ENCODE data around the gene UCK1.
A peak's percentile ranks its signal among the peaks of the same experiment; 100 is the strongest.
"Not testable (repeated sequence)": the region's sequence is repeated elsewhere in the genome, so short reads cannot be mapped to it uniquely, and the experiment has no call there.

UCK1 gene

DNA sequence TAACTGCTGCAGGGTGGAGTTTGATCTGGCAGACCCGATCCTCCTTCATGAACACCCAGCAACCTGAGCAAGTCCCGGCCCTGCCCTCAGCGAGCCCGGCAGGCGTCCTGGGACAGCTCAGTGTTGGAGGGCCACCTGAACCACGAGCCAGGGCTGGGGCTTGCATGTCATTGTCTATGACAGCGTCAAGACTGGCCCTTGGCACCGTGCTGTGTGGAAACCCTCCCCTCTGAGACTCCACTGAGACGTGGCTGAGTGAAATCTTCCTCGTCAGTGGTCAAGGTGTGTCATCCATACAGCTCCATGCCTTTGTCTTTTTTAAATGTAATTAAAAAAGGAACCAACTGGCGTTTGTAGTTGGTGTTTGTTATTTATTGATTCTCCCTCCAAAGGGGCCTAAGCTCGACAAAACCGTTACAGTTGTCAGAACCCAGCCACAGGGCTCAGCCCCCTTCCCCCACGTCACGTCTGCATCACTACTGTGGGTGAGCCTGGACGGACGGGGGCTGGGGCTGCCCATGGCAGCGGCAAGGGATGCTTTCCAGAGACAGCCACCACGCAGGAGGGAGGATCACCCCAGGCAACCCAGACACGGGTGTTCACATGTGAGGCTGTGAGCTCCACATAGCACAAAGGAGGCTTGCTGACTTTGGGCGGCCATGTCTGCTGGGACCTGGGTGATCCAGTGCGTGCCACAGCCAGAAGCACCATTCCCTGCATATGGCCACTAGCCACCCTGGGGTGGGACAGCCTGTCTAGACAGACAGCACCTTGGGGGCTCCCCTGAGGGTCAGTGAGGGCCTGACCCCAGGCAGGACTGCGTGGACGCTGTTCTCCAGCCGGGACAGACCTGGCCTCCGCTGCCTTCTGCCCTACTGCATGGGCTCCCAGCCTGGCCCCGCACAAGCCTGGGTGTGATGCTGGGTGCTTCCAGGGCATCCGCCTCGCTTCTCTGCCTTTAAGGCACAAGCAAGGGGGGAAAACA, 7.3 kb downstream of the UCK1 start:
- DNase-seq (ENCODE audit: low read depth in 3 of 3): no peak

GRCh38 chr9:131523086-131523388, 8.0 kb downstream of the UCK1 start:
- DNase-seq (ENCODE audit: low read depth in 3 of 3): no peak

GRCh38 chr9:131522257-131523085, 8.6 kb downstream of the UCK1 start:
- DNase-seq (ENCODE audit: low read depth in 3 of 3): no peak

GRCh38 chr9:131521822-131522221, 9.2 kb downstream of the UCK1 start:
- no peak for DNase-seq (ENCODE audit: low read depth in 3 of 3)

GRCh38 chr9:131521203-131521602, 9.9 kb downstream of the UCK1 start:
- DNase-seq (ENCODE audit: low read depth in 3 of 3): no peak

DNA sequence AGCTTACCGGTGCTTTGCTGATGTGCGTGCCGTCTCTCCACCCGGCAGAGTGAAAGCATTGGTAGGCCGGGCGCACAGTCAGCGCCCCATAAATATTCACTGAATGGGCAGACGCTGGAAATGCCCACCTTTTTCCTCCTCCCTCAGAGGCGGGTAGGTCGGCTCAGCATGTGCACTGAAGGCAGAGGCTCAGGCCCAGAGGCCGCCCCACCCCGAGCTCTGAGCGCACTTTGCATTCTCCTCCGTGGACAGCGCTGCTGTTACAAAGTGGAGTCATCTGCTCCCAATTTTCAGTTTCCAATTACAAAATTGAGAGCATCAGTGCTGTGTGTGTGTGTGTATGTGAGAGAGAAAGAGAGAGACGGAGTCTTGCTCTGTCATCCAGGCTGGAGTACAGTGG, 10.6 kb downstream of the UCK1 start:
- no peak for DNase-seq (ENCODE audit: low read depth in 3 of 3)

- DNase-seq (ENCODE audit: low read depth in 3 of 3): no peak
Observed at GRCh38 chr9:131518553-131518952, 12.5 kb downstream of the UCK1 start.

- no peak for DNase-seq (ENCODE audit: low read depth in 3 of 3)
Observed at GRCh38 chr9:131517761-131518190, 13.3 kb downstream of the UCK1 start.

- DNase-seq (ENCODE audit: low read depth in 3 of 3): no peak
Observed at GRCh38 chr9:131516930-131517329, 14.1 kb downstream of the UCK1 start.

GRCh38 chr9:131516100-131516499, 15.0 kb downstream of the UCK1 start:
- DNase-seq (ENCODE audit: low read depth in 3 of 3): no peak

DNA sequence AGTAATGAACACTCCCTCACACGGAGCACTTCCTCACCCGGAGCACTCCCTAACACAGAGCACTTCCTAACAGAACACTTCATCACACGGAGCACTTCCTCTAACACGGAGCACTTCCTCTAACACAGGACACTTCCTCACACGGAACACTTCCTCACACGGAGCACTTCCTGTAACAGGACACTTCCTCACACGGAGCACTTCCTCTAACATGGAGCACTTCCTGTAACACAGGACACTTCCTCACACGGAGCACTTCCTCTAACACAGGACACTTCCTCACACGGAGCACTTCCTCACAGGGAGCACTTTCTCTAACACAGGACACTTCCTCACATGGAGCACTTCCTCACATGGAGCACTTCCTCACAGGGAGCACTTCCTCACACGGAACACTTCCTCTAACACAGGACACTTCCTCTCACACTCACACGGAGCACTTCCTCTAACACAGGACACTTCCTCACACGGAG, 15.5 kb downstream of the UCK1 start:
- not testable (repeated sequence) for DNase-seq (ENCODE audit: low read depth in 3 of 3)

- no peak for DNase-seq (ENCODE audit: low read depth in 3 of 3)
Observed at GRCh38 chr9:131513177-131513576, 17.9 kb downstream of the UCK1 start.

- no peak for DNase-seq (ENCODE audit: low read depth in 3 of 3)
Observed at GRCh38 chr9:131511880-131512279, 19.2 kb downstream of the UCK1 start.

- DNase-seq (ENCODE audit: low read depth in 3 of 3): no peak
Observed at GRCh38 chr9:131511416-131511815, 19.6 kb downstream of the UCK1 start.

DNA sequence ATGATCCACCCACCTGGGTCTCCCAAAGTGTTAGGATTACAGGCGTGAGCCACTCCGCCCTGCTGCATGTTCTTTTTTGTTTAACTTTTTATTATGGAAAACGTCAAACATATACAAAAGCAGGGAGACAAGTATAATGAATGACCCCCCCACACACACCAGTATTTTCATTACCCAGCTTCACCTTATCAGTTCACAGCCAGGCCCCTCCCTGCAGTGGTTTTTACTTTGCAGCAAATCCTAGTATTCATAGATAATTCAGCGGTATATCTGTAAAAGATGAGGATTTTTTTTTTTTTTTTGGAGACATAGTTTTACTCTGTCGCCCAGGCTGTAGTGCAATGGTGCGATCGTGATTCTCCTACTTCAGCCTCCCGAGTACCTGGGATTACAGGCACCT, 26.1 kb downstream of the UCK1 start:
- no peak for DNase-seq (ENCODE audit: low read depth in 3 of 3)

DNA sequence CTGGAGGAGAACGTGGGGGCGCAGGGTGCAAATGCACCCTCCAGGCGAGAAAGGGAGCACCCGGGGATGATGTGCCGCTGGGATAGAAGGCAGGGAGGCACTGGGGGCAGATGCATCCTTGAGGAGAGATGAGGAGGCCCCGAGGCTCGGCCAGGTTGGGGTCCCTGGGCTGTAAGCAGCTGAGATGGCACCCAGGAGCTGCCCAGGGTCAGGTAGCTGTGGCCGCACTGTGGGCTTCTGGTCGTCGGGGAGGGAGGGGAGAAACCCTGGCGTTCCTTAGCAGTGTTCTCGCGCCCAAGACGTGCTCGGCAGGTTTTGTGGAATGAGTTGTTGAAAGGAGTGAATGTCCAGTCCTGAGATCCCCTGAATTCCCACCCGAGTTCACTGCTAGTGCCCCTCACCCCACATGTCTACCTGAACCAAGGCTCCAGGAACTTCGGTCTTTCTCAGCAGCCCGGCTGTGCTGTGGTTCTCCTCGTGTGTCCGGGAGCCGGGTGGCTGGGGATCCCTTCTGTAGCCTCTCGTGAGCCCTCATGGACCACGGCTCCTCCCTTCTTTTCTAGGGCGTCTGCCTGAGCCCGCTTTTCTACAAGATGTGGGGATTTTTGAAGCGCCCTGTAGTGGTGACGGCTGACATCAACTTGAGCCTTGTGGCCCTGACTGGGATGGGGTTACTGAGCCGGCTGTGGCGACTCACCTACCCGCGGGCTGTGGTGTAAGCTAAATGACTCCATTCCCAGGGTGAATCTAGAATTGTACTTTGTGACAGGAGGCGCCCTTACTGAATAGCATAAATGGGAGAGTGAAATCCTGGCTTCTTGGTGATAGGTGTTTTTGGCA, 27.2 kb downstream of the UCK1 start:
- DNase-seq (ENCODE audit: low read depth in 3 of 3): peak in 2 of 3 experiments; percentile 19 to 22

DNA sequence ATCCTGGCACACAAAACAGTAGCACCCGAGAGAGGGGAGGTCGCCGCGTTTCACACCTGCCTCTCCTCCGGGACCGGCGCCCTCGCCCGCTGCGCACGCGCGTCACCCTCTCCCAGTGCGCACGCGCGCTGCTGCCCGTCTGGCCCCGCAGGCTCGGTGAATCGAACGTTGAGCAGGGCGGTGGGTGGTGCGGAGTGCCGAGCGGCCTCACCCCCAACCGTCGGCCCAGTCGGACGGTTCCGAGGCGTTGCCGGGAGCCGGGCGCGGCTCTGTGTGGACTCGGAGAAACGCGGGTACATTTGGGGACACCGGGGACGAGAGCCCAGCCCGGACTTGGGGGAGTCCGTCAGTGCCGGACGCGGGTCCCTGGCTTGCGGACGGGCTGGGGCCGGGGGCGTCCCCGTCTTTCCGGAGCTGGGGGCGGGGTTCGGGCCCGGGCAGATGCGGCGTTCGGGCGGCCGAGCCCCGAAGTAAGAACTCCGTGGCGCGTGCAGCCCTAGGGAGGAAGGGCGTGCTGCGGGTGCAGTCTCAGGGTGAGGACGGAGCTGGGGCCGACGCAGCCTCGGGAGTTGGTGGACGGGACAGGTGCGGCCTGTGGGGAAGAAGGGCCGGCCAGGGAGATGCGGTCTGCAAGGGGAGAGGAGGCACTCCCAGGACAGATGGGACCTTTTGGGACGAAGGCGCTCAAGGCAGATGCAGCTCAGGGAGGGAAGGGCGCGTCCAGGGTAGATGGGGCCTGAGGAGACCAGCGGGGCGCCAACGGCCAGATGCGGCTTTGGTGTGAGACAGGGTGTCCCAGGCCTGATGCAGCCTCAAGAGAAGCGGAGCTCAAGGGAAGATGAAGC, 28.1 kb downstream of the UCK1 start, which contains the start of gene POMT1:
Gene POMT1, plus strand, starts transcription at position 138 of the 845 bp plus-strand sequence. CDS start 1,301 bp downstream, outside the sequence.
- peak; percentile 80 to 82 (median 82) for DNase-seq (ENCODE audit: low read depth in 3 of 3)

DNA sequence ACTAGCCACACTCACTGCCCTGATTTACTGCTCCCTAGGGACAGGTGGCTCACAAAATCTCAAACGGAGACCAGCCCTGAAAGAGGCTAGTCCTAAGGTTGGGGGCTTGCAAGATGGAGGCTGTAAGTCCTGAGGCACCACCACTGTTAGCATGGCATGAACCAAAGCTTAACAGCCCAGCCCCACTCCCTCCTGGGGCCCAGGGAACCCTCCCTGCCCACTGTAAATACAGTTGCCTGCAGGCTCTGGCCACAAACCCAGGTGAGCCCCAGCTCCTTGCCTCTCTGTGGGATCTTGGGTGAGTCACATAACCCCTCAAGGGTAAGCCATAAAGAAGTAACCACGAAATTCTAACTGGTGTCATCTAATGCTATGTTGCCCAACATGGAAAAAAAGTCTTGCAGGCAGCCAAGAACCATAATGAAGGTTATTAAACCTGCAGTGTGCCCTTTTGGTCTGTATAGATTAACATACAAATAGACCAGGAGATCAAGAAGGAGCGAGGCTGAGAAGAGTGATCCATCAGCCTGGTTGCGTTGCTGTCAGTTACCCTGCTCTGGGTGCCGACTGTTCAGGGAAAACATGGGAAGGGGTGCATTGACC, 30.0 kb downstream of the UCK1 start:
- peak in 2 of 3 experiments; percentile 15 to 32 for DNase-seq (ENCODE audit: low read depth in 3 of 3)

- peak in 2 of 3 experiments; percentile 36 to 43 for DNase-seq (ENCODE audit: low read depth in 3 of 3)
Observed at GRCh38 chr9:131500377-131500776, 30.7 kb downstream of the UCK1 start.

GRCh38 chr9:131499254-131499767, 31.8 kb downstream of the UCK1 start:
- no peak for DNase-seq (ENCODE audit: low read depth in 3 of 3)

Data from stimulated activated CD4-positive, alpha-beta T cell treated with anti-CD3 and anti-CD28 coated beads, TNF-alpha, amount 100 ng/mL, for 4 hours (primary cell).